Measurements from ENCODE around the gene SLC43A1. TPM values are rescaled to one million over a fixed set of nuclear protein-coding genes. Genes with fewer than 3 reads are reported as not detected.

SLC43A1 gene
- total and polyA plus RNA-seq, 7 donors = 0.92 to 32.4 (median 19.1) TPM

GRCh38 chr11:57546869-57547475 is 31.5 kb upstream of the SLC43A1 start:
- H3K36me3 ChIP-seq = peaks cover 6 to 37% (median 21%) of the 10 kb centered on the region in 4 donors
- TF ChIP-seq POLR2A (IDR thresholded peaks at IDR 0.05) (no peak), EP300 (IDR thresholded peaks at IDR 0.05) (no peak), CTCF (IDR thresholded peaks at IDR 0.05) (no peak), POLR2AphosphoS5 (IDR thresholded peaks at IDR 0.05) (no peak)

DNA sequence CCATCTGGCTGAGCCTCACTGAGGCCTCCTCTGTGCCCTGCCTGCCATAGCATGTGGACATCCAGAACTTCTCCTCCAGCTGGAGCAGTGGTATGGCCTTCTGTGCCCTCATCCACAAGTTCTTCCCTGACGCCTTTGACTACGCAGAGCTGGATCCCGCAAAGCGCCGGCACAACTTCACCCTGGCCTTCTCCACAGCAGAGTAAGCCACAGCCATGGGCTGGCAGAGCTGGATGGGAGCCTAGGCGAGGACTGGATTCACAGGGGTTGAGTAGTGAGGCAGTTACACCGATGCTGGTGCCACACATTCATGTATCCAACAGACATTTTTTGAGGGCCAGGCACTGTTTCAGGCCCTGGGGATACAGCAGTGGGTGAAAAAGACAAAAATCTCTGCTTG is 30.9 kb upstream of the SLC43A1 start:
- TF ChIP-seq CTCF (IDR thresholded peaks at IDR 0.05) (no peak), POLR2A (IDR thresholded peaks at IDR 0.05) (no peak), EP300 (IDR thresholded peaks at IDR 0.05) (no peak), POLR2AphosphoS5 (IDR thresholded peaks at IDR 0.05) (no peak)
- no peaks in the 10 kb centered on the region for H3K9me3 ChIP-seq
- H3K27me3 ChIP-seq = no peaks in the 10 kb centered on the region
- no peaks in the 10 kb centered on the region for H3K4me1 ChIP-seq
- H3K27ac ChIP-seq = no peak overlapping the region
- H3K4me3 ChIP-seq = no peak overlapping the region
- no peak for DNase-seq
- intact Hi-C loops (cut with DNase I) = no loop called here
- peaks cover under 1 to 31% (median 17%) of the 10 kb centered on the region in 4 donors for H3K36me3 ChIP-seq
- WGBS, 2 donors = 96 to 97% methylated on average over 7 of the region's 7 CpGs

More at GRCh38 chr11:57546869-57547475, 31.5 kb upstream of the SLC43A1 start:
- Histone ChIP-seq H3K9me3 (no peaks in the 10 kb centered on the region), H3K27ac (no peak overlapping the region), H3K4me3 (no peak overlapping the region), H3K4me1 (no peaks in the 10 kb centered on the region), H3K27me3 (no peaks in the 10 kb centered on the region)
- DNase-seq = no peak
- 63 to 67% methylated on average over 5 of the region's 5 CpGs for WGBS, 2 donors
- intact Hi-C loops (cut with DNase I) = no loop called here

DNA sequence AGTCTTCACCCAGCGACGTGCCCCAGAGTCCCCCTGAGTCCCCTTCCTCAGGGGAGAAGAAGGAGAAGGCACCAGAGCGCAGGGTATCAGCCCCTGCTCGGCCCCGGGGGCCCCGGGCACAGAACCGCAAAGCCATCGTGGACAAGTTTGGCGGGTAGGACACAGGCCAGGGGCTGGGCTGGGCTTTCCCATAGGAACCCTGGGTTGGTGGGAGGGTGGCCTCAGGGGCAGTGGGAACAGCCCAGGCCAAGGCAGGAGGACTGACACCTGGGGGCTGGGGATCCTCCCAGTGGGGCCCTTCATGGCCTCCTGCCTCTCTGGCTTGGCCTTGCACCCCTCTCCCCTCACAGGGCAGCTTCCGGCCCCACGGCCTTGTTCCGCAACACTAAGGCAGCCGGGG is 30.4 kb upstream of the SLC43A1 start:
- H3K4me3 ChIP-seq = no peak overlapping the region
- no peak overlapping the region for H3K27ac ChIP-seq
- H3K9me3 ChIP-seq = no peaks in the 10 kb centered on the region
- H3K27me3 ChIP-seq = no peaks in the 10 kb centered on the region
- 91 to 95% methylated on average over 13 of the region's 13 CpGs for WGBS, 2 donors
- no peaks in the 10 kb centered on the region for H3K4me1 ChIP-seq
- intact Hi-C loops (cut with DNase I) = no loop called here
- no peak for DNase-seq
- no peak for TF ChIP-seq CTCF (IDR thresholded peaks at IDR 0.05)
- no peak for TF ChIP-seq POLR2AphosphoS5 (IDR thresholded peaks at IDR 0.05)
- no peak for TF ChIP-seq EP300 (IDR thresholded peaks at IDR 0.05)
- peaks cover 0 to 26% (median 14%) of the 10 kb centered on the region in 4 donors for H3K36me3 ChIP-seq

- no peaks in the 10 kb centered on the region for H3K27me3 ChIP-seq
- H3K4me3 ChIP-seq = no peak overlapping the region
- WGBS, 2 donors = 93 to 95% methylated on average over 6 of the region's 6 CpGs
- H3K36me3 ChIP-seq = peaks cover 0 to 13% (median 2%) of the 10 kb centered on the region in 4 donors
- intact Hi-C loops (cut with DNase I) = no loop called here
- no peaks in the 10 kb centered on the region for H3K9me3 ChIP-seq
- DNase-seq = no peak
- no peaks in the 10 kb centered on the region for H3K4me1 ChIP-seq
- no peak overlapping the region for H3K27ac ChIP-seq
- TF ChIP-seq CTCF (IDR thresholded peaks at IDR 0.05) (no peak), POLR2A (IDR thresholded peaks at IDR 0.05) (no peak), EP300 (IDR thresholded peaks at IDR 0.05) (no peak), POLR2AphosphoS5 (IDR thresholded peaks at IDR 0.05) (no peak)
Measured at GRCh38 chr11:57544566-57544965, 29.1 kb upstream of the SLC43A1 start.

GRCh38 chr11:57543593-57543992 is 28.1 kb upstream of the SLC43A1 start:
- Histone ChIP-seq H3K4me1 (no peaks in the 10 kb centered on the region), H3K36me3 (peaks cover 0 to 3% (median 0%) of the 10 kb centered on the region in 4 donors), H3K9me3 (no peaks in the 10 kb centered on the region), H3K27me3 (no peaks in the 10 kb centered on the region), H3K27ac (no peak overlapping the region), H3K4me3 (no peak overlapping the region)
- no peak for DNase-seq
- intact Hi-C loops (cut with DNase I) = no loop called here
- WGBS, 2 donors = 27 to 60% methylated on average over 6 of the region's 6 CpGs
- TF ChIP-seq POLR2AphosphoS5 (IDR thresholded peaks at IDR 0.05) (no peak), POLR2A (IDR thresholded peaks at IDR 0.05) (no peak), EP300 (IDR thresholded peaks at IDR 0.05) (no peak), CTCF (IDR thresholded peaks at IDR 0.05) (no peak)

Data from sigmoid colon (tissue), 7 donors.